OCI-LY1 (cell line): ENCODE results near the gene EZH2.

Source experiments
- H2AFZ ChIP-seq: fragments of 200-600 bp; sonication (generic), shearing (Covaris generic); 2 replicates; pipeline ENCODE4 v1.6.0; 2014; ENCODE audit warnings: antibody characterized with exemption, mild to moderate bottlenecking, low read length
- H3F3A ChIP-seq: fragments of 200-600 bp; sonication (generic), shearing (Covaris generic); 2 replicates; pipeline ENCODE4 v1.6.0; 2014; ENCODE audit warnings: mild to moderate bottlenecking, antibody characterized with exemption, low read length, moderate library complexity; ENCODE audit not compliant: insufficient read depth
- H3K27ac ChIP-seq: fragments of 200-600 bp; sonication (generic); 2 replicates; pipeline ENCODE4 v1.5.1; 2014; ENCODE audit warnings: low read length, mixed run types, mild to moderate bottlenecking, low read depth; ENCODE audit not compliant: poor library complexity, severe bottlenecking
- H3K27me3 ChIP-seq: fragments of 200-600 bp; sonication (generic); 2 replicates; pipeline ENCODE4 v1.6.0; 2014; ENCODE audit warnings: antibody characterized with exemption, mild to moderate bottlenecking, low read length, moderate library complexity; ENCODE audit not compliant: insufficient read depth
- H3K36me3 ChIP-seq: fragments of 200-600 bp; sonication (generic); 2 replicates; pipeline ENCODE4 v1.6.1; 2014; ENCODE audit warnings: mild to moderate bottlenecking, antibody characterized with exemption, low read length, moderate library complexity, mixed read lengths; ENCODE audit not compliant: insufficient read depth
- H3K4me1 ChIP-seq: fragments of 200-600 bp; sonication (generic); 2 replicates; pipeline ENCODE4 v1.5.1; 2014; ENCODE audit warnings: mild to moderate bottlenecking, low read length, moderate library complexity; ENCODE audit not compliant: insufficient read depth, severe bottlenecking
- H3K4me2 ChIP-seq: fragments of 200-600 bp; sonication (generic), shearing (Covaris generic); 2 replicates; pipeline ENCODE4 v1.6.1; 2014; ENCODE audit warnings: low read length
- H3K4me3 ChIP-seq: fragments of 200-600 bp; sonication (generic); 2 replicates; pipeline ENCODE4 v1.5.1; 2014; ENCODE audit warnings: low read length, low read depth, mild to moderate bottlenecking, mixed read lengths; ENCODE audit not compliant: poor library complexity, severe bottlenecking
- H3K79me2 ChIP-seq: fragments of 200-600 bp; shearing (Covaris generic); 2 replicates; pipeline ENCODE4 v1.6.1; 2016; ENCODE audit warnings: mixed run types, low read length, mixed read lengths; ENCODE audit not compliant: insufficient read depth
- H3K9ac ChIP-seq: fragments of 200-600 bp; sonication (generic), shearing (Covaris generic); 2 replicates; pipeline ENCODE4 v1.6.1; 2014; ENCODE audit warnings: mild to moderate bottlenecking, low read length, mixed read lengths
- H3K9me2 ChIP-seq: fragments of 200-600 bp; sonication (generic), shearing (Covaris generic); 2 replicates; pipeline ENCODE4 v1.6.1; 2014; ENCODE audit warnings: low read depth, mild to moderate bottlenecking, low read length, mixed read lengths
- H3K9me3 ChIP-seq: fragments of 200-600 bp; shearing (Covaris generic); 2 replicates; pipeline ENCODE4 v1.6.1; 2014; ENCODE audit warnings: low read length, mixed read lengths
- H4K20me1 ChIP-seq: fragments of 200-600 bp; sonication (generic), shearing (Covaris generic); 2 replicates; pipeline ENCODE4 v1.6.0; 2016; ENCODE audit warnings: mild to moderate bottlenecking, low read length; ENCODE audit not compliant: insufficient read depth
- CTCF ChIP-seq: fragments of 200-600 bp; sonication (generic), shearing (Covaris generic); IDR thresholded peaks from 2 replicates; pipeline ENCODE4 v1.5.1; 2017; ENCODE audit warnings: mild to moderate bottlenecking, antibody characterized with exemption, low read length, moderate library complexity, mixed read lengths
- EZH2 ChIP-seq: fragments of 200-600 bp; sonication (generic), shearing (Covaris generic); IDR thresholded peaks from 2 replicates; pipeline ENCODE4 v1.8.0; 2017; ENCODE audit warnings: borderline replicate concordance, mixed run types, mild to moderate bottlenecking, antibody characterized with exemption, low read length, moderate library complexity, mixed read lengths

The EZH2 gene

DNA sequence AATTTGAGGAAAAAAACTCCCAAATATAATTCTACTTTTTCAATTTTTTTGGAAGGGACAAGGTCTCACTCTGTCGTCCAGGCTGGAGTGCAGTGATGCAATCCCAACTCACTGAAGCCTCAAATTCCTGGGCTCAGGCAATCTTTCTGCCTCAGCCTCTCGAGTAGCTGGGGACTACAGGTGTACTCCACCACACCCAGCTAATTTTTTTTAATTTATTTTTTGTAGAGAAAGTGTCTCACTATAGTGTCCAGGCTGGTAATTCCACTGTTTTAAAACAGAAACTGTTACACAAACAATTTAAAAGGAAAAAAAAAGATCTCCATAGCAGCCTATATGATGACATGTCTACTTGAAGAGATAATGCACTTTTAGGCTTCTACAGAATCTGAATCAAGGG lies 25.6 kb downstream of the EZH2 start:
- Histone ChIP-seq H3K9ac (no peak overlapping the region), H3K9me2 (no peaks in the 10 kb centered on the region), H3K36me3 (0 out of 2 replicates have a peak, but pooled peaks cover 2% of the 10 kb centered on the region), H3K4me1 (peaks cover 66% of the 10 kb centered on the region), H2AFZ (no peak overlapping the region), H3K27me3 (no peaks in the 10 kb centered on the region), H3K4me2 (no peak overlapping the region), H4K20me1 (no peaks in the 10 kb centered on the region), H3K9me3 (no peaks in the 10 kb centered on the region), H3F3A (no peaks in the 10 kb centered on the region), H3K27ac (no peak overlapping the region), H3K79me2 (peaks cover 100% of the 10 kb centered on the region), H3K4me3 (no peak overlapping the region)
- TF ChIP-seq CTCF, result no peak
- TF ChIP-seq EZH2, result no peak

DNA sequence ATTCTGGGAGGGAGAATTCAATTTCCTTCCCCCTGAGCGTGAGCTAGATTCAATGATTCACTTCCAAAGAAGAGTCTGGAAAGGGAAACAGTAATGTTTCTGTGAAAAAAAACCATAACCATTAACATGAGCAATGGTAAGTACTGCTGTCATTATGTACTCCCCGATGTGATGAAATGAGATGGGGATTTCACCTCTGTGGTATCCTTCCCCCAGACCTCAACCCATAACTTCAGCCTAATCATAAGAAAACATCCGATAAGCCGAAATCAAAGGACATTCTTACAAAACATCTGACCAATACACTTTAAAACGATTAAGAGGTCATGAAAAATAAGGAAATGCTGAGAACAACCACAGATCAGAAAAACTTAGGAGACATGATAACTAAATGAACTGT lies 27.2 kb downstream of the EZH2 start:
- Histone ChIP-seq H3K9ac (no peak overlapping the region), H3K9me3 (no peaks in the 10 kb centered on the region), H3K4me2 (no peak overlapping the region), H3F3A (no peaks in the 10 kb centered on the region), H3K9me2 (no peaks in the 10 kb centered on the region), H2AFZ (no peak overlapping the region), H3K4me1 (peaks cover 66% of the 10 kb centered on the region), H3K79me2 (peaks cover 100% of the 10 kb centered on the region), H3K36me3 (0 out of 2 replicates have a peak, but pooled peaks cover 2% of the 10 kb centered on the region), H3K27ac (no peak overlapping the region), H4K20me1 (peaks cover 3% of the 10 kb centered on the region; the same call in 1 of the 2 replicates), H3K4me3 (no peak overlapping the region), H3K27me3 (no peaks in the 10 kb centered on the region)
- TF ChIP-seq CTCF, result no peak
- TF ChIP-seq EZH2, result no peak

DNA sequence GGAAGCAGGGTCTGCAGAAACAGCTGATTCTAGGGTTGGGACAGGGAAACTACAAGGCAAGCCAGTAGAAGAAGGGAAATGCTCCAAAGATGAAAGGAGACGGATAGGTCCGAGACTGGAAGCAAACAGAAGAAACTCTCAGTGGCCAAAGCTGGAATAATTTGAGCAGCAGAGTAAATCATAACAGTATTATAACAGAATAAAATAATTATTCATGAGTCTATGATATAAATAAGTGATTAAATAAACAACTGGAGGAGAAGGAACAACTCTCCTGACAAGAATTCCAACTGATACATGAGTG lies 27.6 kb downstream of the EZH2 start:
- Histone ChIP-seq H3K36me3 (0 out of 2 replicates have a peak, but pooled peaks cover 2% of the 10 kb centered on the region), H3K4me2 (no peak overlapping the region), H2AFZ (no peak overlapping the region), H3K27me3 (no peaks in the 10 kb centered on the region), H3K9me3 (no peaks in the 10 kb centered on the region), H3K9me2 (no peaks in the 10 kb centered on the region), H3K4me1 (peaks cover 66% of the 10 kb centered on the region), H4K20me1 (peaks cover 3% of the 10 kb centered on the region; the same call in 1 of the 2 replicates), H3K4me3 (no peak overlapping the region), H3K79me2 (peaks cover 100% of the 10 kb centered on the region), H3F3A (no peaks in the 10 kb centered on the region), H3K27ac (no peak overlapping the region), H3K9ac (no peak overlapping the region)
- TF ChIP-seq EZH2 (no peak), CTCF (peak; percentile 11; the same call in 1 of the 2 replicates)
